ENCODE data around the gene F2R. TPM values are rescaled to one million over a fixed set of nuclear protein-coding genes. Genes with fewer than 3 reads are reported as not detected.
A peak's percentile ranks its signal among the peaks of the same experiment; 100 is the strongest.

F2R gene
- total and polyA plus RNA-seq, 2 experiments from 2014 or later: 15.0 to 26.0 TPM

- H3K4me3 ChIP-seq: no peak overlapping the region
- no peaks in the 10 kb centered on the region for H3F3A ChIP-seq (replicated peaks; ENCODE audit: low read depth)
- no peaks in the 10 kb centered on the region for H3K27me3 ChIP-seq (ENCODE audit: insufficient read depth)
- H3K4me1 ChIP-seq (ENCODE audit: insufficient read depth): no peaks in the 10 kb centered on the region
- Mint-ChIP-seq H3K4me3 (no peak overlapping the region), H3K27me3 (ENCODE audit: insufficient read depth, low read depth, poor library complexity) (peaks cover 2% of the 10 kb centered on the region), H3K9me3 (no peaks in the 10 kb centered on the region), H3K4me1 (no peaks in the 10 kb centered on the region), H3K27ac (no peak overlapping the region), H3K36me3 (ENCODE audit: low read depth) (no peaks in the 10 kb centered on the region)
- no peak for TF ChIP-seq REST (IDR thresholded peaks at IDR 0.05; ENCODE audit: unreplicated experiment)
- no peak for TF ChIP-seq STAT1 (IDR thresholded peaks at IDR 0.05; ENCODE audit: unreplicated experiment)
- TF ChIP-seq ZNF114 (CRISPR knock-in tag; IDR thresholded peaks at IDR 0.05): no peak
- no peak for TF ChIP-seq CREB1 (CRISPR knock-in tag; IDR thresholded peaks at IDR 0.05; ENCODE audit: low read depth)
- no peak for TF ChIP-seq ZNF331 (CRISPR knock-in tag; IDR thresholded peaks at IDR 0.05; ENCODE audit: low read depth)
- no peak for TF ChIP-seq EZH2 (IDR thresholded peaks at IDR 0.05; ENCODE audit: low read depth, unreplicated experiment)
- TF ChIP-seq, protein P1, sequence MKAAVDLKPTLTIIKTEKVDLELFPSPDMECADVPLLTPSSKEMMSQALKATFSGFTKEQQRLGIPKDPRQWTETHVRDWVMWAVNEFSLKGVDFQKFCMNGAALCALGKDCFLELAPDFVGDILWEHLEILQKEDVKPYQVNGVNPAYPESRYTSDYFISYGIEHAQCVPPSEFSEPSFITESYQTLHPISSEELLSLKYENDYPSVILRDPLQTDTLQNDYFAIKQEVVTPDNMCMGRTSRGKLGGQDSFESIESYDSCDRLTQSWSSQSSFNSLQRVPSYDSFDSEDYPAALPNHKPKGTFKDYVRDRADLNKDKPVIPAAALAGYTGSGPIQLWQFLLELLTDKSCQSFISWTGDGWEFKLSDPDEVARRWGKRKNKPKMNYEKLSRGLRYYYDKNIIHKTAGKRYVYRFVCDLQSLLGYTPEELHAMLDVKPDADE (IDR thresholded peaks at IDR 0.05): no peak
- TF ChIP-seq, protein P2, sequence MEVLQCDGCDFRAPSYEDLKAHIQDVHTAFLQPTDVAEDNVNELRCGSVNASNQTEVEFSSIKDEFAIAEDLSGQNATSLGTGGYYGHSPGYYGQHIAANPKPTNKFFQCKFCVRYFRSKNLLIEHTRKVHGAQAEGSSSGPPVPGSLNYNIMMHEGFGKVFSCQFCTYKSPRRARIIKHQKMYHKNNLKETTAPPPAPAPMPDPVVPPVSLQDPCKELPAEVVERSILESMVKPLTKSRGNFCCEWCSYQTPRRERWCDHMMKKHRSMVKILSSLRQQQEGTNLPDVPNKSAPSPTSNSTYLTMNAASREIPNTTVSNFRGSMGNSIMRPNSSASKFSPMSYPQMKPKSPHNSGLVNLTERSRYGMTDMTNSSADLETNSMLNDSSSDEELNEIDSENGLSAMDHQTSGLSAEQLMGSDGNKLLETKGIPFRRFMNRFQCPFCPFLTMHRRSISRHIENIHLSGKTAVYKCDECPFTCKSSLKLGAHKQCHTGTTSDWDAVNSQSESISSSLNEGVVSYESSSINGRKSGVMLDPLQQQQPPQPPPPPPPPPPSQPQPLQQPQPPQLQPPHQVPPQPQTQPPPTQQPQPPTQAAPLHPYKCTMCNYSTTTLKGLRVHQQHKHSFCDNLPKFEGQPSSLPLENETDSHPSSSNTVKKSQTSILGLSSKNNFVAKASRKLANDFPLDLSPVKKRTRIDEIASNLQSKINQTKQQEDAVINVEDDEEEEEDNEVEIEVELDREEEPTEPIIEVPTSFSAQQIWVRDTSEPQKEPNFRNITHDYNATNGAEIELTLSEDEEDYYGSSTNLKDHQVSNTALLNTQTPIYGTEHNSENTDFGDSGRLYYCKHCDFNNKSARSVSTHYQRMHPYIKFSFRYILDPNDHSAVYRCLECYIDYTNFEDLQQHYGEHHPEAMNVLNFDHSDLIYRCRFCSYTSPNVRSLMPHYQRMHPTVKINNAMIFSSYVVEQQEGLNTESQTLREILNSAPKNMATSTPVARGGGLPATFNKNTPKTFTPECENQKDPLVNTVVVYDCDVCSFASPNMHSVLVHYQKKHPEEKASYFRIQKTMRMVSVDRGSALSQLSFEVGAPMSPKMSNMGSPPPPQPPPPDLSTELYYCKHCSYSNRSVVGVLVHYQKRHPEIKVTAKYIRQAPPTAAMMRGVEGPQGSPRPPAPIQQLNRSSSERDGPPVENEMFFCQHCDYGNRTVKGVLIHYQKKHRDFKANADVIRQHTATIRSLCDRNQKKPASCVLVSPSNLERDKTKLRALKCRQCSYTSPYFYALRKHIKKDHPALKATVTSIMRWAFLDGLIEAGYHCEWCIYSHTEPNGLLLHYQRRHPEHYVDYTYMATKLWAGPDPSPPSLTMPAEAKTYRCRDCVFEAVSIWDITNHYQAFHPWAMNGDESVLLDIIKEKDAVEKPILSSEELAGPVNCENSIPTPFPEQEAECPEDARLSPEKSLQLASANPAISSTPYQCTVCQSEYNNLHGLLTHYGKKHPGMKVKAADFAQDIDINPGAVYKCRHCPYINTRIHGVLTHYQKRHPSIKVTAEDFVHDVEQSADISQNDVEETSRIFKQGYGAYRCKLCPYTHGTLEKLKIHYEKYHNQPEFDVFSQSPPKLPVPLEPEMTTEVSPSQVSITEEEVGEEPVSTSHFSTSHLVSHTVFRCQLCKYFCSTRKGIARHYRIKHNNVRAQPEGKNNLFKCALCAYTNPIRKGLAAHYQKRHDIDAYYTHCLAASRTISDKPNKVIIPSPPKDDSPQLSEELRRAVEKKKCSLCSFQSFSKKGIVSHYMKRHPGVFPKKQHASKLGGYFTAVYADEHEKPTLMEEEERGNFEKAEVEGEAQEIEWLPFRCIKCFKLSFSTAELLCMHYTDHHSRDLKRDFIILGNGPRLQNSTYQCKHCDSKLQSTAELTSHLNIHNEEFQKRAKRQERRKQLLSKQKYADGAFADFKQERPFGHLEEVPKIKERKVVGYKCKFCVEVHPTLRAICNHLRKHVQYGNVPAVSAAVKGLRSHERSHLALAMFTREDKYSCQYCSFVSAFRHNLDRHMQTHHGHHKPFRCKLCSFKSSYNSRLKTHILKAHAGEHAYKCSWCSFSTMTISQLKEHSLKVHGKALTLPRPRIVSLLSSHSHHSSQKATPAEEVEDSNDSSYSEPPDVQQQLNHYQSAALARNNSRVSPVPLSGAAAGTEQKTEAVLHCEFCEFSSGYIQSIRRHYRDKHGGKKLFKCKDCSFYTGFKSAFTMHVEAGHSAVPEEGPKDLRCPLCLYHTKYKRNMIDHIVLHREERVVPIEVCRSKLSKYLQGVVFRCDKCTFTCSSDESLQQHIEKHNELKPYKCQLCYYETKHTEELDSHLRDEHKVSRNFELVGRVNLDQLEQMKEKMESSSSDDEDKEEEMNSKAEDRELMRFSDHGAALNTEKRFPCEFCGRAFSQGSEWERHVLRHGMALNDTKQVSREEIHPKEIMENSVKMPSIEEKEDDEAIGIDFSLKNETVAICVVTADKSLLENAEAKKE (CRISPR knock-in tag; IDR thresholded peaks at IDR 0.05): no peak
- no peak for TF ChIP-seq CTCF (conservative IDR thresholded peaks at IDR 0.05; ENCODE audit: low read depth in 2 of 2)
- DNase-seq (ENCODE audit: low spot score) (no peak), ATAC-seq (no peak)
- no peak overlapping the region for H3K4me2 ChIP-seq
- no peaks in the 10 kb centered on the region for H3K79me2 ChIP-seq (replicated peaks; ENCODE audit: insufficient read depth)
- H3K27ac ChIP-seq (ENCODE audit: low read depth): no peak overlapping the region
- H4K20me1 ChIP-seq (replicated peaks; ENCODE audit: insufficient read depth): no peaks in the 10 kb centered on the region
- H3K36me3 ChIP-seq (ENCODE audit: insufficient read depth): no peaks in the 10 kb centered on the region
- no peaks in the 10 kb centered on the region for H3K9me2 ChIP-seq (ENCODE audit: insufficient read depth)
- peak overlapping the region; percentile 87 for H2AFZ ChIP-seq
Measured at GRCh38 chr5:76755779-76756637, 40.1 kb downstream of the F2R start.
